Measurements from ENCODE around the gene PNPLA7. TPM values are rescaled to one million over a fixed set of nuclear protein-coding genes. Genes with fewer than 3 reads are reported as not detected.

PNPLA7 gene
- total and polyA plus RNA-seq, 2 of the 8 experiments (the other 6 are each of a cell fraction or from before 2014, with no cell fraction given) = 0.35 to 0.47 TPM

- H3K23ac ChIP-seq (ENCODE audit: insufficient read length) = no peak overlapping the region
- H2BK5ac ChIP-seq (ENCODE audit: low read depth, low read length) = no peak overlapping the region
- peaks cover 27 to 63% (median 48%) of the 10 kb centered on the region in 4 experiments for H3K36me3 ChIP-seq (ENCODE audit: control insufficient read depth in 2 of 4, insufficient read depth in 4 of 4, low read length in 3 of 4)
- no peak overlapping the region for H3K18ac ChIP-seq (ENCODE audit: extremely low read depth, low read length)
- no peak overlapping the region for H3K56ac ChIP-seq (replicated peaks; ENCODE audit: insufficient read length, low read depth, low read length)
- TF ChIP-seq GABPA (IDR thresholded peaks at IDR 0.05; ENCODE audit: borderline replicate concordance, insufficient read depth, low read length) (no peak), YY1 (IDR thresholded peaks at IDR 0.05; ENCODE audit: low read depth, low read length) (no peak), CBX8 (IDR thresholded peaks at IDR 0.05; ENCODE audit: borderline replicate concordance, low read depth, low read length) (no peak), TEAD4 (IDR thresholded peaks at IDR 0.05; ENCODE audit: low read depth, low read length) (no peak), POLR2A (IDR thresholded peaks at IDR 0.05; ENCODE audit: control extremely low read depth in 1 of 2, low read depth in 2 of 2, low read length in 2 of 2) (no peak), SIN3A (conservative IDR thresholded peaks at IDR 0.05 in 1 of 2, IDR thresholded peaks at IDR 0.05 in 1 of 2; ENCODE audit: low read depth in 1 of 2, low read length in 2 of 2) (no peak), EZH2 (IDR thresholded peaks at IDR 0.05; ENCODE audit: low read depth, low read length, severe bottlenecking) (no peak)
- no peak overlapping the region for H3K27ac ChIP-seq (ENCODE audit: low read depth, low read length)
- H3K4me2 ChIP-seq (ENCODE audit: insufficient read depth in 1 of 2, low read depth in 2 of 2, low read length in 2 of 2) = no peak overlapping the region
- H3K4me1 ChIP-seq (replicated peaks in 1 of 4; ENCODE audit: control insufficient read depth in 3 of 4, insufficient read depth in 4 of 4, low read length in 3 of 4) = peaks cover 0 to 15% (median 6%) of the 10 kb centered on the region in 4 experiments; a peak in 5 of 7 replicates
- POLR2A ChIA-PET (ENCODE audit: partially characterized antibody) = interaction anchor here (3.2 kb wide), 1 partner anchor 10 kb away, joined by 13 read pairs; no protein-coding TSS in a partner anchor
- no peak overlapping the region for H3K9ac ChIP-seq (replicated peaks in 1 of 4; ENCODE audit: extremely low read depth in 1 of 4, low read depth in 3 of 4, low read length in 3 of 4)
- peaks cover 0 to 7% of the 10 kb centered on the region in 2 experiments; a peak in 1 of 4 replicates for H3K79me2 ChIP-seq (ENCODE audit: control insufficient read depth in 1 of 2, insufficient read depth in 2 of 2, low read length in 2 of 2)
- H2BK120ac ChIP-seq (replicated peaks; ENCODE audit: low read depth, low read length) = no peak overlapping the region
- H4K8ac ChIP-seq (ENCODE audit: extremely low read depth, insufficient read depth, low read length) = no peak overlapping the region; the same call in 1 of the 2 replicates
- H4K91ac ChIP-seq (replicated peaks; ENCODE audit: insufficient read length, low read length) = no peak overlapping the region
- no peak for DNase-seq (ENCODE audit: low read depth in 1 of 2, low spot score in 2 of 2)
- no peak overlapping the region for H2BK15ac ChIP-seq (ENCODE audit: low read length)
- peaks cover 19 to 53% of the 10 kb centered on the region in 2 experiments for H4K20me1 ChIP-seq (replicated peaks in 1 of 2; ENCODE audit: control insufficient read depth in 1 of 2, insufficient read depth in 2 of 2, low read length in 2 of 2)
- H3K4me3 ChIP-seq (ENCODE audit: extremely low read depth in 1 of 4, insufficient read depth in 2 of 4, low read depth in 3 of 4, low read length in 4 of 4) = no peak overlapping the region
- no peaks in the 10 kb centered on the region for H3K23me2 ChIP-seq (ENCODE audit: low read depth, low read length)
- H3K79me1 ChIP-seq (ENCODE audit: low read depth, low read length) = peaks cover 25% of the 10 kb centered on the region
- 87% methylated on average over 14 of the region's 14 CpGs; no CpG with 5 or more reads in 1 of the 2 experiments for WGBS, 2 experiments (ENCODE audit: extremely low coverage in 1 of 2, insufficient coverage in 1 of 2, insufficient read length in 1 of 2, insufficient replicate concordance in 2 of 2, low coverage in 1 of 2, low lambda C conversion rate in 2 of 2, missing lambda C conversion rate in 1 of 2)
- no peak overlapping the region for H4K5ac ChIP-seq (ENCODE audit: insufficient read length, low read depth, low read length)
- no peak overlapping the region for H2AK5ac ChIP-seq (ENCODE audit: low read depth, low read length)
- H3K27me3 ChIP-seq (replicated peaks in 1 of 4; ENCODE audit: control insufficient read depth in 3 of 4, extremely low read depth in 1 of 4, insufficient read depth in 3 of 4, low read length in 3 of 4) = no peaks in the 10 kb centered on the region
- no peak for FAIRE-seq
- H3K14ac ChIP-seq (ENCODE audit: insufficient read length) = no peak overlapping the region
- H2BK20ac ChIP-seq (ENCODE audit: low read length) = no peak overlapping the region
- H2AFZ ChIP-seq (ENCODE audit: low read length) = no peak overlapping the region
- CTCF ChIA-PET (ENCODE audit: partially characterized antibody) = interaction anchor here (0.7 to 5.9 kb wide), 8 partner anchors 9 to 89 kb away, joined by 3 to 46 read pairs (median 6); no protein-coding TSS in a partner anchor
- no peaks in the 10 kb centered on the region for H3K9me3 ChIP-seq (ENCODE audit: insufficient read depth in 2 of 2, low read depth in 1 of 2, low read length in 1 of 2)
- H3K4ac ChIP-seq (replicated peaks; ENCODE audit: insufficient read length, low read depth, low read length) = no peak overlapping the region
- no peak overlapping the region for H2BK12ac ChIP-seq (ENCODE audit: low read depth, low read length)
These were observed 33.1 kb upstream of the PNPLA7 start for GRCh38 chr9:137583347-137583746.

All from H1 (cell line).